Memory B cell (primary cell): ENCODE results near the gene MB.
A peak's percentile ranks its signal among the peaks of the same experiment; 100 is the strongest.
"Not testable (repeated sequence)": the region's sequence is repeated elsewhere in the genome, so short reads cannot be mapped to it uniquely, and the experiment has no call there.

Source experiments
- ATAC-seq: fragments of 150-1000 bp; cut with Tn5 transposase; 2 replicates; pipeline ENCODE4 v1.10.0; 2021; ENCODE audit warnings: low read depth, mild to moderate bottlenecking, moderate library complexity
- DNase-seq, 2 donors: peaks; one replicate each; pipeline ENCODE4 v3.0.0; 2022; ENCODE audit warnings: low spot score in 2 of 2
- H3K27ac Mint-ChIP-seq: one replicate; pipeline ENCODE4 v1.8.0; 2022; ENCODE audit warnings: mild to moderate bottlenecking, moderate library complexity, mixed read lengths
- H3K27me3 Mint-ChIP-seq: one replicate; pipeline ENCODE4 v1.8.0; 2022; ENCODE audit warnings: mixed read lengths
- H3K36me3 Mint-ChIP-seq: one replicate; pipeline ENCODE4 v1.8.0; 2022; ENCODE audit warnings: mild to moderate bottlenecking, mixed read lengths
- H3K4me1 Mint-ChIP-seq: one replicate; pipeline ENCODE4 v1.8.0; 2022; ENCODE audit warnings: mixed read lengths
- H3K4me3 Mint-ChIP-seq: one replicate; pipeline ENCODE4 v1.8.0; 2022; ENCODE audit warnings: mild to moderate bottlenecking, moderate library complexity, mixed read lengths
- H3K9me3 Mint-ChIP-seq: one replicate; pipeline ENCODE4 v1.8.0; 2022; ENCODE audit warnings: mixed read lengths

The MB gene

GRCh38 chr22:35630387-35630793, 13.3 kb upstream of the MB start:
- ATAC-seq (no peak), DNase-seq (no peak)
- no peak overlapping the region for H3K4me3 Mint-ChIP-seq
- peaks cover 3% of the 10 kb centered on the region for H3K36me3 Mint-ChIP-seq
- H3K27me3 Mint-ChIP-seq: peaks cover 26% of the 10 kb centered on the region
- H3K9me3 Mint-ChIP-seq: peaks cover 4% of the 10 kb centered on the region
- peaks cover 13% of the 10 kb centered on the region for H3K4me1 Mint-ChIP-seq
- H3K27ac Mint-ChIP-seq: no peak overlapping the region

- Mint-ChIP-seq H3K27ac (no peak overlapping the region), H3K27me3 (peaks cover 27% of the 10 kb centered on the region), H3K4me1 (peaks cover 13% of the 10 kb centered on the region), H3K9me3 (peaks cover 4% of the 10 kb centered on the region), H3K36me3 (peaks cover 3% of the 10 kb centered on the region), H3K4me3 (no peak overlapping the region)
- DNase-seq (no peak), ATAC-seq (no peak)
Observed at GRCh38 chr22:35629406-35630216, 12.5 kb upstream of the MB start.

GRCh38 chr22:35628732-35629131, 11.6 kb upstream of the MB start:
- Mint-ChIP-seq H3K36me3 (peaks cover 3% of the 10 kb centered on the region), H3K27me3 (peaks cover 33% of the 10 kb centered on the region), H3K27ac (no peak overlapping the region), H3K4me1 (peaks cover 13% of the 10 kb centered on the region), H3K4me3 (no peak overlapping the region), H3K9me3 (peaks cover 4% of the 10 kb centered on the region)
- DNase-seq (no peak), ATAC-seq (no peak)

- peak overlapping the region; percentile 60 for H3K27ac Mint-ChIP-seq
Observed at GRCh38 chr22:35627267-35628041, 10.3 kb upstream of the MB start.

DNA sequence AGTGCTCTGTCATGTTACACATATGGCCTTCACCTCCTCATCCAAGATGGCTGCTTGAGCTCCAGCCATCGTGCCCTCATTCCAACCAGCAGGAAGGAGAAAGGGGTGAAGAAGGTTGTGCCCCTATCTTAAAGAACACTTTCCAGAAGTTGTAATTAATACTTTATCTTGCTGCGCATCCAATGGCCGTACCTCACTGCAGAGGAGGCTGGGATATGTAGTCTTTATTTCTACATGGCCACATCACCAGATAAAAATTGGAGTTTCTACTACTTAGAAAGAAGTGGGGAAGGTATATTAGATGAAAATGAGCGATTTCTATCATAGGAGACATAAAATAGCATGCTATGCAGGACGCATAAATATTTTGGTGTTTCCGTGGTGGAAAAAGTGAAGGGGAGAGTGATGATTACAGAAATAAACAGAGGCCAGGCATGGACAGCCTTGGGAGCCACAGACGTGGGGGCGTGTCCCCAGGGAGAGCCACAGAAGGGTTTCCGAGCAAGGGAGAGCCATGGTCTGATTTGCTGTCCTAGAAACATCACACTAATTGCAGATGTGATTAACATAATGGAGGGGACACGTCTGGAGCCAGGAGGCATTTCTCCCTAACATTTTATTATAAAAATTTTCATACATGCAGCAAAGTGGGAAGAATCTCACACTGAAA, 8.8 kb upstream of the MB start:
- ATAC-seq (no peak), DNase-seq (no peak)
- Mint-ChIP-seq H3K36me3 (peaks cover 3% of the 10 kb centered on the region), H3K4me1 (peaks cover 12% of the 10 kb centered on the region), H3K4me3 (no peak overlapping the region), H3K27me3 (peaks cover 30% of the 10 kb centered on the region), H3K9me3 (peaks cover 2% of the 10 kb centered on the region), H3K27ac (no peak overlapping the region)

More at GRCh38 chr22:35627267-35628041, 10.3 kb upstream of the MB start:
- ATAC-seq (no peak), DNase-seq (no peak)
- no peak overlapping the region for H3K4me3 Mint-ChIP-seq
- peaks cover 30% of the 10 kb centered on the region for H3K27me3 Mint-ChIP-seq
- H3K9me3 Mint-ChIP-seq: peaks cover 2% of the 10 kb centered on the region
- peaks cover 12% of the 10 kb centered on the region for H3K4me1 Mint-ChIP-seq
- peaks cover 3% of the 10 kb centered on the region for H3K36me3 Mint-ChIP-seq

DNA sequence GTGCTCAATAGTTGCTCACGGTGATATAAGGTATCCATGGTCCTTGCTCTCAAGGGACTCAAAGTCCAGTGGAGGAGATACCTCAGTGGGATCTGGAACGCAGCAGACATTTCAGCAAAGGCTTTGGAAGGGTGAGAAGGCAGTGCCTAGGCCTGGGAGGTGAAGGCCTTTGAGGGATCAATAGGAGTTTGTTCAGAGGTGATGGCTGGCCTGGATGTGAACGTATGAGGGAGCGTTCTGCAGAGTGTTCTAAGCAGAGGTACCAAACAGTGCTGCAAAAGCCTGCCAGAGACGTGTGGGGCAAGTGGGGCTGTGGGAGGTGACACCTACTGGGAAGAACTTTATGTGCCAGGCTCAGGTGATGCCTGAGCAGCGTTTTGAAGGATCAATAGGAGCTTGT, 7.4 kb upstream of the MB start:
- DNase-seq (no peak), ATAC-seq (no peak)
- H3K36me3 Mint-ChIP-seq: peaks cover under 1% of the 10 kb centered on the region
- H3K27ac Mint-ChIP-seq: no peak overlapping the region
- peaks cover 25% of the 10 kb centered on the region for H3K27me3 Mint-ChIP-seq
- H3K4me3 Mint-ChIP-seq: no peak overlapping the region
- H3K4me1 Mint-ChIP-seq: peaks cover 7% of the 10 kb centered on the region
- H3K9me3 Mint-ChIP-seq: no peaks in the 10 kb centered on the region

DNA sequence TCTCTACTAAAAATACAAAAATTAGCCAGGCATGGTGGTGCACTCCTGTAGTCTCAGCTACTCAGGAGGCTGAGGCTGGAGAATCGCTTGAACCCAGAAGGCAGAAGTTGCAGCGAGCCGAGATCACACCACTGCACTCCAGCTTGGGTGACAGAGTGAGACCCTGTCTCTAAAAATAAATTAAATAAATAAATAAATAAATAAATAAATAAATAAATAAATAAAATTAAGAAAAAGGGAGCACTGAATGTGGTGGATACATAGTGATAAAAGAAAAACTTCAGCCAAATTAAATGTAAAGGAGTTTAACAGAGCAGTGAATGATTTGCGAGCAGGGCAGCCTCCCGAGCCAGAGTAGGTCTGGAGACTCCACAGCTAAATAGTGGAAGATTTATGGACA, 6.8 kb upstream of the MB start:
- H3K9me3 Mint-ChIP-seq, H3K4me3 Mint-ChIP-seq, DNase-seq, H3K4me1 Mint-ChIP-seq, H3K27ac Mint-ChIP-seq, ATAC-seq, H3K36me3 Mint-ChIP-seq: not testable (repeated sequence)
- peaks cover 24% of the 10 kb centered on the region for H3K27me3 Mint-ChIP-seq

DNA sequence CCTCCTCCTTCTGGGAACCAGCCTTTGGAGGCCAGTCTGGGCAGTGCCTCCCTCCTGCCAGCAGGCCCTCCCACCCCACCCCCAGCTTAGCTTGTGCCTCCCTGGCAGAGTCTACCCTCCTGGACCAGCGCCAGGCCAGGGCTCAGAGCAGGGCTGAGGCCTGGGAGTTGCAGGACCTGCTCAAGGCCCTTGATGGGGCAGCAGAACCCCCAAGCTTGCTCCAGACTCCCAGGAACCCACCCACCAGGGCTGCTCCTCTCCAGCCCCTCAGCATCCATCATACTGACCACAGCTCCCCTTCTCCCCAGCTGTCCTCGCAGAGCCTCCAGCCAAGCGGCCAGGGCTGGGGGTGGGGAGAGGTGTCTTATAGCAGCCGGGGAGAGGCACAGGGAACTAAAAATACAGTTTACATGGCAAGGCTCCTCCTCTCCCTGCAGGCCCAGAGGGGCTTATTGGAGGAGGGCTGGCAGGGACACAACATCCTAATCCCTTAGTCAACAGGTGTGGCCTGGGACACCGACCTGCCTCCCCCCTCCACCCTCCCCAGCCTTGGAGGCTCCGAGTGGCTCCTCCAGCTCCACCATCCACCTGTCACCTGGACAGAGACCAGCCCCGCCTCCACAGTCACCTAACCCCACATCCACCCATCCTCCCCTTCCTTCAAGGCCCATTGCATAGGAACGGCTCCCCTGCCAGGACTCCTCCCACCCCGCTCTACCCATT, 5.2 kb upstream of the MB start:
- H3K27me3 Mint-ChIP-seq: peaks cover 20% of the 10 kb centered on the region
- no peak overlapping the region for H3K4me3 Mint-ChIP-seq
- no peak overlapping the region for H3K27ac Mint-ChIP-seq
- no peak for DNase-seq
- H3K36me3 Mint-ChIP-seq: no peaks in the 10 kb centered on the region
- H3K4me1 Mint-ChIP-seq: peaks cover 5% of the 10 kb centered on the region
- no peak for ATAC-seq
- H3K9me3 Mint-ChIP-seq: no peaks in the 10 kb centered on the region

- Mint-ChIP-seq H3K27me3 (peaks cover 18% of the 10 kb centered on the region), H3K9me3 (no peaks in the 10 kb centered on the region), H3K4me3 (no peak overlapping the region), H3K27ac (no peak overlapping the region), H3K4me1 (peaks cover 2% of the 10 kb centered on the region), H3K36me3 (no peaks in the 10 kb centered on the region)
- DNase-seq (no peak), ATAC-seq (no peak)
Observed at GRCh38 chr22:35621451-35621850, 4.3 kb upstream of the MB start.

DNA sequence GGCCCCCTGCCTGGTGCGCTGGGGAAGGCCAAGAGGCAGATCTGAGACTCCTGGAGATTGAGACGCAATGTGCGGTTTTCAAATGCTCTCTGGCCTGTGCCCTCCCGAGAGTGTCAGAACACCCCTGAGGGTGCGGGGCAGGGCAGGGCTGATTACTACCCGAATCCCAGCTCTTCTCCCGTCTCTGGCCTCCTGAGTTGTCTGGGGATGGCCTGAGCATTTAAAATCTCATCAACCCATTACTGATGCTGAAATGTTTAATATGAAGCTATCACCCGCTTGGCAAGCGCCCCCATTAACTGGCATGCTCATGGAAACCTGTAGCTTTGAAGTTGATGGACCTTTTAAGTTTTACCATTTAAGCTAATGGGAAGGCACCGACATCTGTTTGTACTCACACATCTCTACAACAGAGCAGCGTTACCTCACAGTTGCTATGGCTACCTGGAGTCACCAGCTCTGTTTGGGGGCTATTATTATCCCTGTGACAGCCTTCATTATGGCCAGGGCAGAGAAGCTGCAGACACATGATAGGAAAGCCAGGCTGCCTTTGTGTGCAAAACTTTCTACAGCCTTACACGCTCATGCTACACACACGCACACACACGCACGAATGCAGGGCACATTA, 3.6 kb upstream of the MB start:
- ATAC-seq (no peak), DNase-seq (no peak)
- H3K4me3 Mint-ChIP-seq: no peak overlapping the region
- H3K36me3 Mint-ChIP-seq: no peaks in the 10 kb centered on the region
- H3K4me1 Mint-ChIP-seq: peaks cover 2% of the 10 kb centered on the region
- H3K9me3 Mint-ChIP-seq: no peaks in the 10 kb centered on the region
- no peak overlapping the region for H3K27ac Mint-ChIP-seq
- peaks cover 13% of the 10 kb centered on the region for H3K27me3 Mint-ChIP-seq

DNA sequence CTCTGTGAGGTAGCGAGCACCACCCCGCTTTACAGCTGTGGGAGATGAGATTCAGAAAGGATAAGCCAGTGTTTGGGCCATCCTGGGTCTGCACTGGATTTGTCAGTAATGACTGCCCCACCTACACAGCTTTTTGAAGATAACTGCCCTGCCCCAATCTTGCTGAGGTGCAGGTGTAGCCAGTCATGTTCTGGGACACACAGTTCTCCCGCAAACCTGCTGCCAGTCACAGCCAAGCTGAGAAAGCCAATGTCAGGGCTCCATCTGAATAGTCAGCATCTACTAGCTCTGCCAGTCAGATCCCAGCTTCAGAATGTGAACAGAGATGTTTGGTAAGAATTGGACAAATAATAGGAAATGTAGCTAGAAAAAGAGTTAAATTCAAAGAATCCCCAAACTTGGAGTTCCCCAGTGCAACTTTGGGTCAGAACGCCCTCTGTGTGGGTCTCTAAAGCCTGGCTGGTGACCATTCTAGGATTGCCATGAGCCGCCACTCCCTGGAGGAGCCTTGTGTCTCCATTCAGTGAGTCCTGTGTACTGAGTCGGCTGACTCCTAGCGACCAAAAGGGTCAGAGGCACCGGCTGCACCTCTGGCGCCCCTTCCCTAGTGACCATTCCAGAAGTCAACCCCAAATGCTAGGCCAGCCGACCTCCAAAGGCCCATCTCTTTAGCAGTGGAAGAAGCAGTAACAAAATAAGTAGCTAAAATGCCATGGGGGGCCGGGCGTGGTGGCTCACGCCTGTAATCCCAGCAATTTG, 2.4 kb upstream of the MB start:
- Mint-ChIP-seq H3K4me1 (peaks cover 2% of the 10 kb centered on the region), H3K9me3 (no peaks in the 10 kb centered on the region), H3K27ac (no peak overlapping the region), H3K27me3 (peaks cover 9% of the 10 kb centered on the region), H3K36me3 (no peaks in the 10 kb centered on the region), H3K4me3 (no peak overlapping the region)
- ATAC-seq (no peak), DNase-seq (no peak)

DNA sequence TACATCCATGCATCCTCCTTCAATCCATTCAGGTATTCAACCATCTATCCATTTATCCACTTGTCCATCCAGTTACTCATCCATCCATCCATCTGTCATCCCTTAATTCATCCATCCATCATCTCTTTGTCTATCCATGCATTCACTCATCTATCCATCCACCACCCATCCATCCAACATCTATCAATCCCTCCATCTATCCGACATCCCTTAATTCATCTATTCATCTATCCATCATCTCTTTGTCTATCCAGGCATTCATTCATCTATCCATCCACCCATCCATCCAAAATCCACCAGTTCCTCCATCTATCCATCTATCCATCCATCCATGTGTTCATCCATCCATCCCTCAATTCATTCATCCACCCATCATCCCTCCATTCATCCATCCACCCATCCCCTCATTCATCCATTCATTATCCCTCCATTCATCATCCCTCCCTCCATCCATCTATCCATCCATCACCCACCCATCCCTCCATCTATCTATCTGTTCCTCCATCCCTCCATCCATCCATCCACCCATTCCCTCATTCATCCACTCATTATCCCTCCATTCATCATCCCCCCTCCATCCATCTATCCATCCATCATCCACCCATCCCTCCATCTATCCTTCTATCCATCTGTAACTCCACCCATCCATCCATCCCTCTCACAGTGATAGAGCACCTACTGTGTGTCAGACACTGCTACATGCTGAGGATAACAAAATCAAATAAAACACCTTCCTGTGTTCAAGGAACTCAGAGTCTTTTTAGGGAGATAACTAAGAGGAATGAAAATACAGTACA, 1.5 kb upstream of the MB start:
- Mint-ChIP-seq H3K27ac (no peak overlapping the region), H3K4me3 (no peak overlapping the region), H3K9me3 (no peaks in the 10 kb centered on the region), H3K4me1 (peaks cover 2% of the 10 kb centered on the region), H3K27me3 (peaks cover 4% of the 10 kb centered on the region), H3K36me3 (no peaks in the 10 kb centered on the region)
- DNase-seq: no peak
- ATAC-seq: no peak
